ENCODE results near the gene CACNA2D3. TPM values are rescaled to one million over a fixed set of nuclear protein-coding genes. Genes with fewer than 3 reads are reported as not detected.

The CACNA2D3 gene
- total RNA-seq, 2 donors from 2014 or later: not detected

DNA sequence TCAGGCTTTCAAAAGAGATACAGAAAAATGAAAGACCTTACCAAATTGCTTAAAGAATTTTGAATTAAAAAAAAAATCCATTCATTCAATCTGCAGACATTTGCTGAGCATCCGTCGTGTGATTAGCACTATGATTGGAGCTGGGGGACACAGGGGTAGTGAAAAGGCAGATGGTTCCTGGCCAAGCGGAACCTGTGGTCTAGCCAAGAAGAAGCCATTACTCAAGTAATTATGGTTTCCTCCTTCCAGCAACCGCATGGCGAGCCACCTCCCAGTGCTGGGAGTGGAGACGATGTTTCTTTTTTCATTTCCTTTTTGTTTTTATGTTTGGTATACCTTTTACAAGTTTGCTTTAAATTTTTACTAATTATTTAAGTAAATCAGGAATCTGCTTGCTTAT lies 140.2 kb downstream of the CACNA2D3 start:
- Mint-ChIP-seq H3K36me3 (no peaks in the 10 kb centered on the region), H3K9me3 (peaks cover 4 to 5% of the 10 kb centered on the region in 2 donors), H3K27ac (no peak overlapping the region)
- DNase-seq (ENCODE audit: low spot score in 2 of 2): no peak
- ATAC-seq: no peak

DNA sequence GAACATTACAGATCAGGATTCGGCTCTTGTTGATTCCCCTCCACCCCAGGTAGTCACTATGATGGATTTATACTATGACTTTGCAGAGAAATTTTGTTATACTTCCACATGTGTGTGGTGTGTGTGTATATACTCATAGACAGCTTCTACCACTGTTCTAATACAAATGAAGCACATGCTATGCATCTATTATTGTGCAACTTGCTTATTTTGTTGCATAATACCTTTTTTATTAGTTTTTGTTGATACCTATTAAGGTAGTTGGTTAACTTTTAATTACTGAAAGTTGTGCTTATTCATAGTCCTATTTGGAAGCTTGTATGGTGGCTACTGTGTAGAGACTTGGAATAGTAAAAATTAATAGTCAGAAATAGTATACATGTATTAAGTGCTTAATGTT lies 140.6 kb downstream of the CACNA2D3 start:
- Mint-ChIP-seq H3K9me3 (peaks cover 4 to 5% of the 10 kb centered on the region in 2 donors), H3K36me3 (no peaks in the 10 kb centered on the region), H3K27ac (no peak overlapping the region)
- ATAC-seq (no peak), DNase-seq (ENCODE audit: low spot score in 2 of 2) (no peak)

- ATAC-seq: no peak
- Mint-ChIP-seq H3K9me3 (peaks cover 4 to 5% of the 10 kb centered on the region in 2 donors), H3K36me3 (no peaks in the 10 kb centered on the region), H3K27ac (no peak overlapping the region)
- DNase-seq (ENCODE audit: low spot score in 2 of 2): no peak
Observed at GRCh38 chr3:54264050-54264449, 141.7 kb downstream of the CACNA2D3 start.

- H3K27ac Mint-ChIP-seq: no peak overlapping the region
- H3K9me3 Mint-ChIP-seq: peaks cover 0 to 4% of the 10 kb centered on the region in 2 donors
- no peak for ATAC-seq
- no peaks in the 10 kb centered on the region for H3K36me3 Mint-ChIP-seq
- no peak for DNase-seq (ENCODE audit: low spot score in 2 of 2)
Observed at GRCh38 chr3:54270816-54271526, 148.6 kb downstream of the CACNA2D3 start.

DNA sequence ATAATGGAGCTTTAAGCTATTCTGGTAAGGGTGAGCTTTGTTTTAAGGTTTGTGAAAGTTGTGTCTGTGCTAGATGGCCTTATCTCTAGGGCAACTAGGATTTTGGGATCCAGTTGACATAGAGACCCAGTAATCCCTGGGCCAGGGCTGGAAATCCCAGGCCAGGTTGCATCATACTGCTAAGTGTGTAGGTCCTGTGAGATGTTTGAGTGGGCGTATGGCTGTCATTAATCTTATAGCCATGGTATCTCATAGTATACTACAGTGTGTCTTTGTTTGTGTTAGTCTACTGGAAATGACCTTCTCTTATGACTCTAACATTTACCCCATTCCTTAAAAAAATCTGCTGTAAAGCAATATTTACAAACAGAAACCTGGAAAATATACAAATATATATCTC lies 151.4 kb downstream of the CACNA2D3 start:
- no peak for ATAC-seq
- Mint-ChIP-seq H3K36me3 (no peaks in the 10 kb centered on the region), H3K9me3 (peaks cover 0 to 13% of the 10 kb centered on the region in 2 donors), H3K27ac (no peak overlapping the region)
- DNase-seq (ENCODE audit: low spot score in 2 of 2): no peak

GRCh38 chr3:54274607-54275006 lies 152.3 kb downstream of the CACNA2D3 start:
- Mint-ChIP-seq H3K36me3 (no peaks in the 10 kb centered on the region), H3K9me3 (peaks cover 0 to 10% of the 10 kb centered on the region in 2 donors), H3K27ac (no peak overlapping the region)
- ATAC-seq: no peak
- no peak for DNase-seq (ENCODE audit: low spot score in 2 of 2)

- DNase-seq (ENCODE audit: low spot score in 2 of 2): no peak
- no peaks in the 10 kb centered on the region for H3K36me3 Mint-ChIP-seq
Observed at GRCh38 chr3:54279005-54279583, 156.7 kb downstream of the CACNA2D3 start.

GRCh38 chr3:54283470-54283869 lies 161.1 kb downstream of the CACNA2D3 start:
- no peak for DNase-seq (ENCODE audit: low spot score in 2 of 2)
- Mint-ChIP-seq H3K27ac (no peak overlapping the region), H3K9me3 (peaks cover 0 to 6% of the 10 kb centered on the region in 2 donors), H3K36me3 (no peaks in the 10 kb centered on the region)
- no peak for ATAC-seq

More at GRCh38 chr3:54279005-54279583, 156.7 kb downstream of the CACNA2D3 start:
- H3K27ac Mint-ChIP-seq: no peak overlapping the region
- ATAC-seq: no peak
- peaks cover 0 to 15% of the 10 kb centered on the region in 2 donors for H3K9me3 Mint-ChIP-seq

GRCh38 chr3:54294214-54294613 lies 171.9 kb downstream of the CACNA2D3 start:
- Mint-ChIP-seq H3K36me3 (no peaks in the 10 kb centered on the region), H3K9me3 (no peaks in the 10 kb centered on the region), H3K27ac (no peak overlapping the region)
- DNase-seq (ENCODE audit: low spot score in 2 of 2) (no peak), ATAC-seq (no peak)

GRCh38 chr3:54296531-54296930 lies 174.2 kb downstream of the CACNA2D3 start:
- DNase-seq (ENCODE audit: low spot score in 2 of 2) (no peak), ATAC-seq (no peak)
- H3K27ac Mint-ChIP-seq: no peak overlapping the region
- H3K9me3 Mint-ChIP-seq: no peaks in the 10 kb centered on the region
- H3K36me3 Mint-ChIP-seq: no peaks in the 10 kb centered on the region

GRCh38 chr3:54299169-54299935 lies 177.0 kb downstream of the CACNA2D3 start:
- no peak for DNase-seq (ENCODE audit: low spot score in 2 of 2)
- peaks cover 0 to 3% of the 10 kb centered on the region in 2 donors for H3K9me3 Mint-ChIP-seq
- no peaks in the 10 kb centered on the region for H3K36me3 Mint-ChIP-seq
- H3K27ac Mint-ChIP-seq: no peak overlapping the region
- no peak for ATAC-seq

DNA sequence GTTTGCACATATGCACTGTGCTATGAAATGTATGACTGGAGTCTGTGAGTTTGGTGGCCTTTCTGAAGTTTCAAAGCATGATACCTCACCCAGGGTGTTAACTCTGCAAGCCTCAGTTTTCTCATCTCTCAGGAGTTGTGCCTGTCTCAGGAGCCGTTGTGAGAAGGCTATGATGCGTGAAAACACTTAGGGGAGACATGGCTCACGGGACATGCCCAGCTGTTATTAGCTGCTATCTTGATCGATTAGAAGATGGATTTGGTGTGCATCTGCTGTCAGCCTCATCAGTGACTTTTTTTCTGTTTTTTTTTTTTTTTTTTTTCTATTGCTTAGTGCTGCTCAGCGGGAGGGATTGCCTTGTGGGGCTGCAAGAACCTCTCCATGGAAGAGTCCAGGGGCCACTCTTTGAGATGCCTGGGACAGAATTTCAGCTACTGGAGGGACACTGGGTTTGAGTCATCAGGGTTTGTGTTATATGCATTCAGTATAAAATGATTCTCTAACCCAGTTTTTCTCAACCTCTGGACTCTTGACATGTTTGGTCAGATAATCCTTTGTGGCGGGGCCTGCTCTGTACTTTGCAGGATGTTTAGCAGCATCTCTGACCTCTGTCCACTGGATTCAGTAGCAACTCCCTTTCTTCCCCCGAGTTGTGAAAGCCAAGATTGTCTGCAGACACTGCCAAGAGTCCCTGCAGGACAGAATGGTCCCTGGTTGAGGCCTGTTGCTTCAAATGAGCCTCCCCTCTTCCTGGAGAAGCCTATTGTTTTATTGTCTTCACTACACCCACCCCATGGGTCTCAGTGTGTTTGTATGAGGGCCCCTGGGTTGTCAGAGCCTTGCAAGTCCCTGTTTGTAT lies 181.4 kb downstream of the CACNA2D3 start:
- DNase-seq (ENCODE audit: low spot score in 2 of 2) (no peak), ATAC-seq (no peak)
- peaks cover 0 to 6% of the 10 kb centered on the region in 2 donors for H3K9me3 Mint-ChIP-seq
- no peak overlapping the region for H3K27ac Mint-ChIP-seq
- H3K36me3 Mint-ChIP-seq: no peaks in the 10 kb centered on the region

DNA sequence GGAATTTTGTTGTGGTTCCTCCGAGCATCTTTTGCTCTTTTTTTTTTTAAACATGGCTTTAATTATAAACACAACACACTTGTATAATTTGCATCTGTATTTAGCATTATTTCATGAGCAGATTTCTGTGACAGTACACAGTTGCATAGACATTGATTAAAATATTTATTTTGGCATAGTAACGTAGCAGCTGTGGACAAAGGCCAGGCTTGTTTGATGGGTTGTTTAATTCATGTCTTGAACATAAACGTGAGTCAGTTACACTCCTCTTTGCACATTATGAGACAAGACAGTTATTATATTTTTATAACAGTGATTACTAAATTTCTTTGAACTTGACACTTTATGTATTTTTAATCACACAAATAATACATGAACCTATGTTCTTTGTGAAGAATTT lies 182.5 kb downstream of the CACNA2D3 start:
- no peak for ATAC-seq
- no peak for DNase-seq (ENCODE audit: low spot score in 2 of 2)
- H3K27ac Mint-ChIP-seq: no peak overlapping the region

GRCh38 chr3:54305409-54306099 lies 183.2 kb downstream of the CACNA2D3 start:
- H3K36me3 Mint-ChIP-seq: no peaks in the 10 kb centered on the region
- DNase-seq (ENCODE audit: low spot score in 2 of 2) (no peak), ATAC-seq (no peak)

More for the DNA sequence above, 182.5 kb downstream of the CACNA2D3 start:
- H3K36me3 Mint-ChIP-seq: no peaks in the 10 kb centered on the region
- H3K9me3 Mint-ChIP-seq: peaks cover 0 to 6% of the 10 kb centered on the region in 2 donors

DNA sequence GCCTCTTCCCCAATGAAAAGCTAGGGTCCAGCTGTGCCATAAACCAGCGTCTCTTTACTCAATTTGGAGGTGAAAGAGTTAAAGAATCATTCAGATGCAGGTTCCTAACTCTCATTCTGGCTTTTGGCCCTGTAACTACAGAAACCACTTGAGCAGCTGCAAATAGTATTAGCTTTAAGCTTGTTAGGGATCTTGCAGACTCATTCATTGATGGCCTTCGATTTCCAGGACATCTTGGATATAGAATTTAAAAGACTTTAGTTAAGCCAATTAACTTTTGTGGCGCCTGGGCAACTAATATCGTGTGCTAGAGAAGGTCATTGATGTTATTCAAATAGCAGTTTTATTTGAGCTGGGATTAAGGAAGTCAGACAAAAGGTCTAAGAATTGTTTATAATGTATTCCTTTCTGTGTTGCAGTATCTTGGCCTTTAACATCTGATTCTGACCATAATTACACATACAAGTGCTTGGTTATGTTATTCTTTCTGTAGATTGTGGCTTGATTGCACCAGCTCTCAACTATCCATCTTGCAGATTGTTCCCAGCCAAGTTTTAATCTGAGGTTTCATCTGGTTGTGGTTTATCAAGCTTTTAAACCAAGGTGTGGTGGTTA lies 185.3 kb downstream of the CACNA2D3 start:
- no peak for ATAC-seq
- H3K9me3 Mint-ChIP-seq: peaks cover 0 to 6% of the 10 kb centered on the region in 2 donors
- no peaks in the 10 kb centered on the region for H3K36me3 Mint-ChIP-seq
- DNase-seq (ENCODE audit: low spot score in 2 of 2): no peak
- no peak overlapping the region for H3K27ac Mint-ChIP-seq

More at GRCh38 chr3:54305409-54306099, 183.2 kb downstream of the CACNA2D3 start:
- Mint-ChIP-seq H3K27ac (no peak overlapping the region), H3K9me3 (peaks cover 0 to 6% of the 10 kb centered on the region in 2 donors)

DNA sequence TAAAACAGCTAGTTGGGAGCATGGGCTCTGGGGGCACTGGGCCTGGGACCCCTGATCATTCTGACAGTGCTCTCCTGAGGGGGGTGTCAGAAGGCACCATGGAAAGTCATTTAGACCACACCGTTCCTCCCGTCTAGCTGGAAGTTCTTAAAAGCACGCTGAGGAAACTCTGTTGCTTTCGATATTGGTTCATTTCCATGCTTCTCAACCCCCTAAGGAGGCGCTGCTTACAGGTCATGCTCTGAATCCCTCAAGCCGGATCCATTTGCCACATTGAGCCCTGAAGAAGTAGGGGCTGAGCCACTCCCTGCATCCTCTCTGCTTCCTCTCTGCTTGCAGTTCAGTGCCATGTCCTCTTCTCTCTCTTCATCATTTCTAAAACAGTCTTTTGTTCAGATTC lies 187.2 kb downstream of the CACNA2D3 start:
- no peak overlapping the region for H3K27ac Mint-ChIP-seq
- ATAC-seq (no peak), DNase-seq (ENCODE audit: low spot score in 2 of 2) (no peak)
- H3K9me3 Mint-ChIP-seq: peaks cover 0 to 3% of the 10 kb centered on the region in 2 donors
- H3K36me3 Mint-ChIP-seq: no peaks in the 10 kb centered on the region
